ENCODE results near the gene TENM3. TPM values are rescaled to one million over a fixed set of nuclear protein-coding genes. Genes with fewer than 3 reads are reported as not detected.

Gene TENM3
- total RNA-seq, 1 experiment from 2014 or later: 0.87 TPM

- no peaks in the 10 kb centered on the region for H3K9me2 ChIP-seq (replicated peaks; ENCODE audit: low read length)
- no peak for DNase-seq
- intact Hi-C loops (cut with micrococcal nuclease): no loop called here
- H3K27me3 ChIP-seq (ENCODE audit: low read length): peaks cover 5% of the 10 kb centered on the region; the same call in 1 of the 2 replicates
- H2AFZ ChIP-seq (ENCODE audit: low read length): no peak overlapping the region
- no peaks in the 10 kb centered on the region for H4K20me1 ChIP-seq (ENCODE audit: low read length)
- no peak overlapping the region for H3K4me2 ChIP-seq (ENCODE audit: low read length)
- H3K27ac ChIP-seq (ENCODE audit: low read length): no peak overlapping the region
- no peak overlapping the region for H3K9ac ChIP-seq (ENCODE audit: low read length)
- POLR2A ChIA-PET (ENCODE audit: unreplicated experiment): no interaction called here
- no TSS peak for BruUV-seq (replicated peaks)
- H3K79me2 ChIP-seq (ENCODE audit: low read length): no peaks in the 10 kb centered on the region
- ATAC-seq: no peak
- no peaks in the 10 kb centered on the region for H3K9me3 ChIP-seq (ENCODE audit: low read length)
- no peaks in the 10 kb centered on the region for H3K4me1 ChIP-seq (ENCODE audit: insufficient read depth, low read length)
- no peak overlapping the region for H3K4me3 ChIP-seq (ENCODE audit: low read length)
- CTCF ChIA-PET: interaction anchor here (0.7 kb wide), 1 partner anchor 41 kb away, joined by 3 read pairs; no protein-coding TSS in a partner anchor
- H3F3A ChIP-seq (ENCODE audit: low read length, unreplicated experiment): no peaks in the 10 kb centered on the region
- TF ChIP-seq CTCF (conservative IDR thresholded peaks at IDR 0.05; ENCODE audit: low read depth, low read length) (no peak), EZH2 (IDR thresholded peaks at IDR 0.05; ENCODE audit: low read length, unreplicated experiment) (no peak)
- H3K36me3 ChIP-seq (ENCODE audit: low read depth, low read length): no peaks in the 10 kb centered on the region
Measured at GRCh38 chr4:182255441-182256190, 12.4 kb downstream of the TENM3 start.

- Histone ChIP-seq H3K4me1 (ENCODE audit: insufficient read depth, low read length) (no peaks in the 10 kb centered on the region), H3K9ac (ENCODE audit: low read length) (no peak overlapping the region), H3K9me2 (replicated peaks; ENCODE audit: low read length) (no peaks in the 10 kb centered on the region), H3K4me2 (ENCODE audit: low read length) (no peak overlapping the region), H3K27ac (ENCODE audit: low read length) (no peak overlapping the region), H3K36me3 (ENCODE audit: low read depth, low read length) (no peaks in the 10 kb centered on the region), H3K79me2 (ENCODE audit: low read length) (no peaks in the 10 kb centered on the region), H3F3A (ENCODE audit: low read length, unreplicated experiment) (no peaks in the 10 kb centered on the region), H4K20me1 (ENCODE audit: low read length) (no peaks in the 10 kb centered on the region), H2AFZ (ENCODE audit: low read length) (no peak overlapping the region), H3K4me3 (ENCODE audit: low read length) (no peak overlapping the region), H3K9me3 (ENCODE audit: low read length) (no peaks in the 10 kb centered on the region), H3K27me3 (ENCODE audit: low read length) (peaks cover 5% of the 10 kb centered on the region; the same call in 1 of the 2 replicates)
- BruUV-seq (replicated peaks): no TSS peak
- POLR2A ChIA-PET (ENCODE audit: unreplicated experiment): no interaction called here
- no peak for ATAC-seq
- intact Hi-C loops (cut with micrococcal nuclease): no loop called here
- no peak for DNase-seq
- TF ChIP-seq CTCF (conservative IDR thresholded peaks at IDR 0.05; ENCODE audit: low read depth, low read length) (no peak), EZH2 (IDR thresholded peaks at IDR 0.05; ENCODE audit: low read length, unreplicated experiment) (no peak), EZH2phosphoT487 (IDR thresholded peaks at IDR 0.05; ENCODE audit: borderline replicate concordance, low read length) (no peak)
- CTCF ChIA-PET: interaction anchor here (0.7 kb wide), 1 partner anchor 1114 kb away, joined by 6 read pairs; no protein-coding TSS in a partner anchor
Measured at GRCh38 chr4:182257016-182257415, 13.8 kb downstream of the TENM3 start.

GRCh38 chr4:182257503-182257902, 14.3 kb downstream of the TENM3 start:
- no TSS peak for BruUV-seq (replicated peaks)

More at GRCh38 chr4:182257503-182257902, 14.3 kb downstream of the TENM3 start:
- ATAC-seq: no peak
- Histone ChIP-seq H3K27ac (ENCODE audit: low read length) (no peak overlapping the region), H3K9ac (ENCODE audit: low read length) (no peak overlapping the region), H4K20me1 (ENCODE audit: low read length) (no peaks in the 10 kb centered on the region), H3K9me3 (ENCODE audit: low read length) (no peaks in the 10 kb centered on the region), H3K36me3 (ENCODE audit: low read depth, low read length) (no peaks in the 10 kb centered on the region), H3K27me3 (ENCODE audit: low read length) (peaks cover 5% of the 10 kb centered on the region; the same call in 1 of the 2 replicates), H3K4me1 (ENCODE audit: insufficient read depth, low read length) (no peaks in the 10 kb centered on the region), H2AFZ (ENCODE audit: low read length) (no peak overlapping the region), H3K4me3 (ENCODE audit: low read length) (no peak overlapping the region), H3K4me2 (ENCODE audit: low read length) (no peak overlapping the region), H3F3A (ENCODE audit: low read length, unreplicated experiment) (no peaks in the 10 kb centered on the region), H3K79me2 (ENCODE audit: low read length) (no peaks in the 10 kb centered on the region), H3K9me2 (replicated peaks; ENCODE audit: low read length) (no peaks in the 10 kb centered on the region)
- intact Hi-C loops (cut with micrococcal nuclease): no loop called here
- POLR2A ChIA-PET (ENCODE audit: unreplicated experiment): no interaction called here
- TF ChIP-seq EZH2phosphoT487 (IDR thresholded peaks at IDR 0.05; ENCODE audit: borderline replicate concordance, low read length) (no peak), EZH2 (IDR thresholded peaks at IDR 0.05; ENCODE audit: low read length, unreplicated experiment) (no peak), CTCF (conservative IDR thresholded peaks at IDR 0.05; ENCODE audit: low read depth, low read length) (no peak)
- CTCF ChIA-PET: no interaction called here
- no peak for DNase-seq
